NCI-H748 treated with DMSO at 0.1 percent for 48 hours (cell line): ENCODE data around the gene GAL.

Source experiments
- DNase-seq: peaks from one replicate; lab custom pipeline; 2025; lab: John Stamatoyannopoulos, UW

The GAL gene

GRCh38 chr11:68659158-68659921 is 25.0 kb upstream of the GAL start:
- DNase-seq: peak; percentile 96

- DNase-seq: no peak
These were observed 24.1 kb upstream of the GAL start for GRCh38 chr11:68660066-68660810.

- no peak for DNase-seq
These were observed 23.3 kb upstream of the GAL start for GRCh38 chr11:68661014-68661413.

GRCh38 chr11:68661697-68662603 is 22.4 kb upstream of the GAL start:
- DNase-seq: no peak

- DNase-seq: no peak
These were observed 20.8 kb upstream of the GAL start for GRCh38 chr11:68663482-68664010.

- DNase-seq: no peak
These were observed 20.2 kb upstream of the GAL start for GRCh38 chr11:68664141-68664540.

GRCh38 chr11:68664906-68665305 is 19.4 kb upstream of the GAL start:
- no peak for DNase-seq

- no peak for DNase-seq
These were observed 18.9 kb upstream of the GAL start for GRCh38 chr11:68665436-68665835.

GRCh38 chr11:68666849-68667248 is 17.5 kb upstream of the GAL start:
- DNase-seq: no peak

- no peak for DNase-seq
These were observed 16.5 kb upstream of the GAL start for GRCh38 chr11:68667511-68668500.

- no peak for DNase-seq
These were observed 14.8 kb upstream of the GAL start for GRCh38 chr11:68669301-68670090.

- DNase-seq: no peak
These were observed 13.9 kb upstream of the GAL start for GRCh38 chr11:68670208-68670992.

- no peak for DNase-seq
These were observed 10.9 kb upstream of the GAL start for GRCh38 chr11:68673306-68673945.

- no peak for DNase-seq
These were observed 10.4 kb upstream of the GAL start for GRCh38 chr11:68673991-68674390.

GRCh38 chr11:68674461-68674860 is 9.9 kb upstream of the GAL start:
- DNase-seq: no peak

GRCh38 chr11:68677432-68677831 is 6.9 kb upstream of the GAL start:
- no peak for DNase-seq

- no peak for DNase-seq
These were observed 6.3 kb upstream of the GAL start for GRCh38 chr11:68678031-68678441.

GRCh38 chr11:68680541-68681231 is 3.7 kb upstream of the GAL start:
- no peak for DNase-seq
